Endodermal cell (in vitro differentiated cells): ENCODE data around the gene TEKTIP1. TPM values are rescaled to one million over a fixed set of nuclear protein-coding genes. Genes with fewer than 3 reads are reported as not detected.

ENCODE experiments used
- DNase-seq: peaks from one replicate; pipeline ENCODE4 v3.0.0-alpha.2; 2017
- H3K27ac ChIP-seq: 2 replicates; pipeline ENCODE4 v1.5.1; 2013; ENCODE audit warnings: mild to moderate bottlenecking, low read depth, low read length, moderate library complexity
- H3K27me3 ChIP-seq: 2 replicates; pipeline ENCODE4 v1.6.1; 2013; ENCODE audit warnings: mild to moderate bottlenecking, low read length, moderate library complexity; ENCODE audit not compliant: insufficient read depth, control insufficient read depth, poor library complexity, severe bottlenecking
- H3K36me3 ChIP-seq: 2 replicates; pipeline ENCODE4 v1.7.0; 2013; ENCODE audit warnings: mild to moderate bottlenecking, low read length, moderate library complexity; ENCODE audit not compliant: control insufficient read depth, insufficient read depth
- H3K4me1 ChIP-seq: one replicate; pipeline ENCODE4 v1.7.0; 2013; ENCODE audit warnings: low read length; ENCODE audit not compliant: control insufficient read depth, insufficient read depth
- H3K4me3 ChIP-seq: 2 replicates; pipeline ENCODE4 v1.5.1; 2013; ENCODE audit warnings: mild to moderate bottlenecking, low read length, moderate library complexity
- H3K9ac ChIP-seq: 2 replicates; pipeline ENCODE4 v1.6.1; 2013; ENCODE audit warnings: mild to moderate bottlenecking, low read length, moderate library complexity; ENCODE audit not compliant: poor library complexity, severe bottlenecking; ENCODE audit errors: extremely low read depth
- H3K9me3 ChIP-seq: 2 replicates; pipeline ENCODE4 v1.6.1; 2013; ENCODE audit warnings: mild to moderate bottlenecking, low read length, moderate library complexity; ENCODE audit not compliant: control insufficient read depth
- H3K27ac Mint-ChIP-seq: 2 replicates; pipeline ENCODE4 v1.8.0; 2020; ENCODE audit warnings: mixed read lengths
- H3K27me3 Mint-ChIP-seq: 2 replicates; pipeline ENCODE4 v1.8.0; 2021; ENCODE audit warnings: mild to moderate bottlenecking, mixed read lengths; ENCODE audit not compliant: insufficient read depth
- H3K36me3 Mint-ChIP-seq: 2 replicates; pipeline ENCODE4 v1.8.0; 2020; ENCODE audit warnings: low read depth, mixed read lengths
- H3K4me1 Mint-ChIP-seq: 2 replicates; pipeline ENCODE4 v1.8.0; 2020; ENCODE audit warnings: mixed read lengths
- H3K4me3 Mint-ChIP-seq: 2 replicates; pipeline ENCODE4 v1.8.0; 2020; ENCODE audit warnings: mild to moderate bottlenecking, moderate library complexity, mixed read lengths
- H3K9me3 Mint-ChIP-seq: 2 replicates; pipeline ENCODE4 v1.8.0; 2020; ENCODE audit warnings: mild to moderate bottlenecking, mixed read lengths
- WGBS, 2 experiments: methylation state at CpG; one replicate each; pipeline versions ENCODE4 v1.1.5 to v1.1.7; 2013; ENCODE audit warnings: missing lambda C conversion rate in 2 of 2, mixed read lengths in 1 of 2; ENCODE audit not compliant: insufficient coverage in 1 of 2, insufficient read length in 1 of 2; 5-methylcytosine and 5-hydroxymethylcytosine counted together
- total RNA-seq, 2 donors: library from RNA; stranded (reverse); fragmentation: NEBNext Ultra II Directional in 1 of 2; extraction: Animal tissue kit (Norgen Biotek cat#: 25700) in 1 of 2; gene quantifications; 2 replicates in 1 of 2; 3 replicates in 1 of 2; pipeline ENCODE4 v1.2.1, GENCODE V29; 2021
- TF ChIP-seq, protein P1 (sequence below): fragments of 200-600 bp; sonication (generic); conservative IDR thresholded peaks from 2 replicates; pipeline ENCODE4 v1.5.0; 2021; ENCODE audit warnings: antibody characterized with exemption, mild to moderate bottlenecking

The TEKTIP1 gene
- total RNA-seq, 2 donors from 2014 or later: 4.6 to 5.7 TPM

DNA sequence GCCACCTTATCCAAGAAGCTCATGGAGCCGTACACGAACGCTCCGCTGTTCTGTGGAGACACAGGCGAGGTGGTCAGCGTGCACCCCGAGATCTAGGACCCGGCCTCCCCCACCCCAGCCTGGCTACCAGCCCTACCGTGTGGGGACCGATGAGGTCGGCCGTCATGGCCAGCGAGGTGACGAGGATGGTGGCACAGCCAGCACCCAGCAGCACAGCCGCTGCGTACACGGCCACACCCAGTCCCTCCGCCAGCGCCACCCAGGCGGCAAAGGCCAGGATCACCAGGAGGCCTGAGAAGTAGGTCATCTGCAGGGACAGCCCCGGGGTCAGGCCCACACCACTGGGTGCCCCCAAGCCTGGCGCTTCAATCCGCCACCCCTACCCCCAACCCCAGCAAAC is 7.1 kb downstream of the TEKTIP1 start:
- H3K27me3 Mint-ChIP-seq: no peaks in the 10 kb centered on the region
- Histone ChIP-seq H3K9me3 (no peaks in the 10 kb centered on the region), H3K27ac (no peak overlapping the region), H3K4me3 (no peak overlapping the region), H3K36me3 (peaks cover 14% of the 10 kb centered on the region), H3K4me1 (no peaks in the 10 kb centered on the region), H3K27me3 (no peaks in the 10 kb centered on the region), H3K9ac (no peak overlapping the region)
- peaks cover 14% of the 10 kb centered on the region for H3K36me3 Mint-ChIP-seq
- 97% methylated on average over 10 to 23 of the region's 23 CpGs for WGBS, 2 experiments
- TF ChIP-seq, protein P1, sequence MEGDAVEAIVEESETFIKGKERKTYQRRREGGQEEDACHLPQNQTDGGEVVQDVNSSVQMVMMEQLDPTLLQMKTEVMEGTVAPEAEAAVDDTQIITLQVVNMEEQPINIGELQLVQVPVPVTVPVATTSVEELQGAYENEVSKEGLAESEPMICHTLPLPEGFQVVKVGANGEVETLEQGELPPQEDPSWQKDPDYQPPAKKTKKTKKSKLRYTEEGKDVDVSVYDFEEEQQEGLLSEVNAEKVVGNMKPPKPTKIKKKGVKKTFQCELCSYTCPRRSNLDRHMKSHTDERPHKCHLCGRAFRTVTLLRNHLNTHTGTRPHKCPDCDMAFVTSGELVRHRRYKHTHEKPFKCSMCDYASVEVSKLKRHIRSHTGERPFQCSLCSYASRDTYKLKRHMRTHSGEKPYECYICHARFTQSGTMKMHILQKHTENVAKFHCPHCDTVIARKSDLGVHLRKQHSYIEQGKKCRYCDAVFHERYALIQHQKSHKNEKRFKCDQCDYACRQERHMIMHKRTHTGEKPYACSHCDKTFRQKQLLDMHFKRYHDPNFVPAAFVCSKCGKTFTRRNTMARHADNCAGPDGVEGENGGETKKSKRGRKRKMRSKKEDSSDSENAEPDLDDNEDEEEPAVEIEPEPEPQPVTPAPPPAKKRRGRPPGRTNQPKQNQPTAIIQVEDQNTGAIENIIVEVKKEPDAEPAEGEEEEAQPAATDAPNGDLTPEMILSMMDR: no peak
- no peaks in the 10 kb centered on the region for H3K4me1 Mint-ChIP-seq
- DNase-seq: no peak
- no peaks in the 10 kb centered on the region for H3K9me3 Mint-ChIP-seq
- H3K4me3 Mint-ChIP-seq: no peak overlapping the region
- H3K27ac Mint-ChIP-seq: no peak overlapping the region

DNA sequence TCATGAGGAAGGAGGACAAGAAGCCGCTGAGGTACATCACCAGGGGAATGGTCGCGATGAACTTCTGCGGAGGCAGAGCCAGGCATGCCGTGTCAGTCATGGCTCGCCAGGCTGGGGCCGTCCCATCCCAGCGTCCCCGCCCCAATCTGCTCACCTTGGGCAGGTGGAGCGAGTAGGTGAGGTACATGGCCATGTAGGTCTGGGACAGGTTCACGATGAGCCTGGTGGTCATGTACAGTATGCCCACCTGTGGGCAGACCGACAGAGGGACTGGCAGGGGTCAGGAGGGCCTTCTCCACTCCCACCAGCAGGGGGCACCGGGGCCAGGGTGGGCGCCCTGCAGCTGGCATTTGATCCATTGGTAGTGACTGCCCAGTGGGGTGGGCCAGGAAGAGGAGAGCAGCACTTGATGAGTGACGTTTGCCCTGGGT is 8.3 kb downstream of the TEKTIP1 start:
- Histone ChIP-seq H3K4me3 (no peak overlapping the region), H3K36me3 (peaks cover 14% of the 10 kb centered on the region), H3K27me3 (no peaks in the 10 kb centered on the region), H3K9ac (no peak overlapping the region), H3K27ac (no peak overlapping the region), H3K4me1 (no peaks in the 10 kb centered on the region), H3K9me3 (no peaks in the 10 kb centered on the region)
- H3K4me3 Mint-ChIP-seq: no peak overlapping the region
- peaks cover 14% of the 10 kb centered on the region for H3K36me3 Mint-ChIP-seq
- H3K9me3 Mint-ChIP-seq: no peaks in the 10 kb centered on the region
- no peak overlapping the region for H3K27ac Mint-ChIP-seq
- TF ChIP-seq, protein P1: peak; percentile 78
- H3K27me3 Mint-ChIP-seq: no peaks in the 10 kb centered on the region
- 92 to 97% methylated on average over 11 to 15 of the region's 15 CpGs for WGBS, 2 experiments
- no peaks in the 10 kb centered on the region for H3K4me1 Mint-ChIP-seq
- peak; percentile 68 for DNase-seq

DNA sequence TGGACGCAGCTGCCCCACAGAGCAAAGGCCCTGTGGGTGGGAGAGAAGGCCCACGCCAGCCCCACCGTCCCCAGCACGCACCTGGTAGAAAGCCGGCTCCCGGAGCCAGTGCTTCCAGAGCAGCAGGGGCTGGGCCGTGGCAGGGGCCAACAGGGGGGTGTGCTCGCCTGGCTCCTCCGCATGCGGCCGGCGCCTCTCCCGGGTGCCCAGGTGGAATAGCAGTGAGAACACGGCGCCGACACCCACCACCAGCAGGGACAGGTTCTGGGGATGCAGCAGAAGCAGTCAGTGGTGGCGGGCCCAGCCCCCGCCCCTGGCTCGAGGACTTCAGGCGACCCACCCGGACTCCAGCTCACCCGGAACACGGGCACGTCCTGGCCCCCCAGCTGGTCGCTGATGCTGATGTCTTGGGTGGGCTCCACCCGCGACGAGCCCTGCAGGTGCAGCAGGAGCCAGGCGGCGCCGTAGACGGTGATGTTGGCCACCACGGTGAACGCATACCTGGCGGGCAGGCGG is 8.9 kb downstream of the TEKTIP1 start:
- 94 to 96% methylated on average over 28 to 36 of the region's 36 CpGs for WGBS, 2 experiments
- Histone ChIP-seq H3K36me3 (peaks cover 14% of the 10 kb centered on the region), H3K9me3 (no peaks in the 10 kb centered on the region), H3K4me3 (no peak overlapping the region), H3K4me1 (no peaks in the 10 kb centered on the region), H3K27me3 (no peaks in the 10 kb centered on the region), H3K27ac (no peak overlapping the region), H3K9ac (no peak overlapping the region)
- Mint-ChIP-seq H3K27ac (no peak overlapping the region), H3K36me3 (peaks cover 14% of the 10 kb centered on the region), H3K4me1 (no peaks in the 10 kb centered on the region), H3K4me3 (no peak overlapping the region), H3K9me3 (no peaks in the 10 kb centered on the region), H3K27me3 (no peaks in the 10 kb centered on the region)
- DNase-seq: no peak
- TF ChIP-seq, protein P1: no peak
